Liver (tissue), 9 donors: Measurements from ENCODE around the gene EMP3. TPM values are rescaled to one million over a fixed set of nuclear protein-coding genes. Genes with fewer than 3 reads are reported as not detected.

ENCODE experiments used
- DNase-seq: peaks from one replicate; pipeline ENCODE4 v3.0.0-alpha.2; 2017; ENCODE audit warnings: low spot score
- H3K27ac ChIP-seq, 2 donors: one replicate each; pipeline ENCODE4 v1.7.0; 2013; ENCODE audit warnings: inconsistent platforms in 2 of 2, low read length in 2 of 2, control low read depth in 1 of 2, low read depth in 1 of 2, mild to moderate bottlenecking in 1 of 2
- H3K27me3 ChIP-seq, 4 donors: one replicate each; pipeline versions ENCODE4 v1.6.1 to v1.7.0; 2013; ENCODE audit warnings: low read length in 3 of 4, inconsistent platforms in 1 of 4, mild to moderate bottlenecking in 1 of 4, moderate library complexity in 1 of 4; ENCODE audit not compliant: control insufficient read depth in 4 of 4, insufficient read depth in 4 of 4
- H3K36me3 ChIP-seq, 4 donors: one replicate each; pipeline versions ENCODE4 v1.6.1 to v1.7.0; 2013; ENCODE audit warnings: low read length in 3 of 4, mild to moderate bottlenecking in 3 of 4, low read depth in 1 of 4, moderate library complexity in 1 of 4; ENCODE audit not compliant: control insufficient read depth in 4 of 4, insufficient read depth in 3 of 4
- H3K4me1 ChIP-seq, 4 donors: one replicate each; pipeline versions ENCODE4 v1.6.1 to v1.7.0; 2013; ENCODE audit warnings: low read length in 3 of 4, mild to moderate bottlenecking in 3 of 4, moderate library complexity in 1 of 4; ENCODE audit not compliant: control insufficient read depth in 4 of 4, insufficient read depth in 4 of 4
- H3K4me3 ChIP-seq, 3 donors: one replicate each; pipeline versions ENCODE4 v1.6.1 to v1.7.0; 2013; ENCODE audit warnings: low read length in 3 of 3, control low read depth in 1 of 3, low read depth in 1 of 3, mild to moderate bottlenecking in 1 of 3
- H3K9ac ChIP-seq, 2 donors: one replicate each; pipeline ENCODE4 v1.7.0; 2013; ENCODE audit warnings: low read length in 2 of 2, mild to moderate bottlenecking in 2 of 2, moderate library complexity in 2 of 2, control low read depth in 1 of 2, low read depth in 1 of 2
- H3K9me3 ChIP-seq, 4 donors: one replicate each; pipeline versions ENCODE4 v1.6.1 to v1.7.0; 2013; ENCODE audit warnings: low read length in 3 of 4; ENCODE audit not compliant: control insufficient read depth in 4 of 4
- GABPA ChIP-seq, 2 donors: IDR thresholded peaks in 1 of 2; conservative IDR thresholded peaks in 1 of 2; 2 replicates each; pipeline ENCODE4 v1.6.1; 2016; ENCODE audit warnings: antibody characterized with exemption in 2 of 2, mild to moderate bottlenecking in 1 of 2, moderate library complexity in 1 of 2
- HNF4A ChIP-seq, 2 donors: conservative IDR thresholded peaks; 2 replicates each; pipeline ENCODE4 v1.6.1; 2016; ENCODE audit warnings: antibody characterized with exemption in 2 of 2, mild to moderate bottlenecking in 2 of 2
- MAX ChIP-seq: IDR thresholded peaks from 2 replicates; pipeline ENCODE4 v1.6.1; 2016; ENCODE audit warnings: antibody characterized with exemption
- NR2F2 ChIP-seq: IDR thresholded peaks from 2 replicates; pipeline ENCODE4 v1.6.1; 2016; ENCODE audit warnings: antibody characterized with exemption
- RAD21 ChIP-seq, 2 donors: IDR thresholded peaks; 2 replicates each; pipeline ENCODE4 v1.6.1; 2016; ENCODE audit warnings: antibody characterized with exemption in 2 of 2, mild to moderate bottlenecking in 2 of 2
- RXRA ChIP-seq, 2 donors: IDR thresholded peaks; 2 replicates each; pipeline ENCODE4 v1.6.1; 2017 to 2018; ENCODE audit warnings: antibody characterized with exemption in 2 of 2, mild to moderate bottlenecking in 1 of 2
- SP1 ChIP-seq: IDR thresholded peaks from 2 replicates; pipeline ENCODE4 v1.6.1; 2018; ENCODE audit warnings: antibody characterized with exemption, mild to moderate bottlenecking
- TAF1 ChIP-seq: conservative IDR thresholded peaks from 2 replicates; pipeline ENCODE4 v1.6.1; 2016; ENCODE audit warnings: antibody characterized with exemption, mild to moderate bottlenecking
- WGBS: extraction: QIAGEN DNeasy Blood & Tissue Kit; methylation state at CpG from one replicate; pipeline ENCODE4 v1.1.7; 2013; 5-methylcytosine and 5-hydroxymethylcytosine counted together
- polyA plus RNA-seq, 2 donors: library from polyadenylated mRNA; stranded (reverse) in 1 of 2; unstranded in 1 of 2; fragments of 200-250 nt in 1 of 2; fragments of >200 nt in 1 of 2; fragmentation: Nextera tagmentation in 1 of 2; extraction: Ambion mirVana in 1 of 2; gene quantifications; one replicate each; pipeline versions ENCODE4 v1.2.1 to v1.2.3, GENCODE V29; 2013 to 2015
- total RNA-seq, 2 donors: library from RNA; depleted of rRNA; stranded (reverse); fragments of >200 nt; gene quantifications; one replicate each; pipeline ENCODE4 v1.2.3, GENCODE V29; 2014
- donor health status: healthy.
- donor health status: healthy.
- donor health status: healthy.
- donor health status: healthy.
- donor health status: healthy.

EMP3 gene
- total and polyA plus RNA-seq, 4 donors: 4.5 to 16.6 (median 11.7) TPM

- Histone ChIP-seq H3K9me3 (peaks cover 5 to 11% (median 7%) of the 10 kb centered on the region in 4 donors), H3K27me3 (no peaks in the 10 kb centered on the region), H3K36me3 (peaks cover 0 to 3% (median 0%) of the 10 kb centered on the region in 4 donors), H3K27ac (no peak overlapping the region), H3K4me3 (no peak overlapping the region), H3K9ac (no peak overlapping the region), H3K4me1 (no peaks in the 10 kb centered on the region)
- no peak for DNase-seq
- 91% methylated on average over 7 of the region's 7 CpGs for WGBS
- no peak for TF ChIP-seq GABPA (IDR thresholded peaks at IDR 0.05 in 1 of 2, conservative IDR thresholded peaks at IDR 0.05 in 1 of 2)
These were observed 41.4 kb upstream of the EMP3 start for GRCh38 chr19:48283908-48284307.

DNA sequence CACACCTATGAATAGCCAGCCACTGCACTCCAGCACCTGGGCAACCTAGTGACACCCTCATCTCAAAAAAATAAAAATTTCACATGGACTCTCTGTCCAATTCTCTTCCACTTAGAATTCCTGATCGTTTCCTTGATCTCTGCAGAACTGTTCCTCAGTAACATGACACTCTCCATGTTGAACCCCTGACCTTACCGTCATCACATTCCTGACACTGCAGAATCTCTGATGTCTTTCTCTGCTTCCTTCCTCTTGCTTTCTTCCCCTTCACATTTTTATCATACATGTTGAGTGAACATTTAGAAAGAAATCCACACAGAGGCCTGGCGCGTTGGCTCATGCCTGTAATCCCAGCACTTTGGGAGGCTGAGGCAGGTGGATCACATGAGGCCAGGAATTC is 40.5 kb upstream of the EMP3 start:
- TF ChIP-seq MAX (no peak), SP1 (no peak), NR2F2 (no peak), RXRA (IDR thresholded peaks at IDR 0.05) (no peak)
- no peak for DNase-seq
- H3K9ac ChIP-seq: no peak overlapping the region
- no peaks in the 10 kb centered on the region for H3K27me3 ChIP-seq
- no peaks in the 10 kb centered on the region for H3K4me1 ChIP-seq
- no peak overlapping the region for H3K4me3 ChIP-seq
- no peak overlapping the region for H3K27ac ChIP-seq
- peaks cover 5 to 11% (median 7%) of the 10 kb centered on the region in 4 donors for H3K9me3 ChIP-seq
- WGBS: 70% methylated on average over 4 of the region's 4 CpGs
- peaks cover 0 to 3% (median 0%) of the 10 kb centered on the region in 4 donors for H3K36me3 ChIP-seq

DNA sequence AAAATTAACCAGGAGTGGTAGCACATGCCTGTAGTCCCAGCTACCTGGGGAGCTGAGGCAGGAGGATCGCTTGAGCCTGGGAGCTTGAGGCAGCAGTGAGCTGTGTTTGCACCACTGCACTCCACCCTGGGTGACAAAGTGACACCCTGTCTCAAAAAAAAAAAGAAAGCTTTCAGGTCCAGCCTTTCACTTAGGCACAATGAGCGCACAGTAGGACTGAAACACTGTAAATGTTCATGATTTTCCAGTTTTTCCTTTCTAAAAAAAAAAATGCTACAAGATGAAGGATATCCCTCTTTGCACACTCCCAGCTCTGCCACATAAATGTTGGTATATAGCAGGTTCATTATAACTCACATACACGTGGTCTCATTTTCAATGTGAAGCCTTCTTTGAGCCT is 37.6 kb upstream of the EMP3 start:
- WGBS: 78% methylated on average over 3 of the region's 3 CpGs
- H3K9me3 ChIP-seq: peaks cover 5 to 11% (median 7%) of the 10 kb centered on the region in 4 donors
- H3K27ac ChIP-seq: no peak overlapping the region
- peaks cover 0 to 5% (median 0%) of the 10 kb centered on the region in 4 donors for H3K27me3 ChIP-seq
- no peak for DNase-seq
- no peak overlapping the region for H3K4me3 ChIP-seq
- H3K9ac ChIP-seq: no peak overlapping the region
- H3K36me3 ChIP-seq: peaks cover 0 to 3% (median 0%) of the 10 kb centered on the region in 4 donors
- H3K4me1 ChIP-seq: peaks cover 2 to 8% (median 6%) of the 10 kb centered on the region in 4 donors
- no peak for TF ChIP-seq RAD21 (IDR thresholded peaks at IDR 0.05)

DNA sequence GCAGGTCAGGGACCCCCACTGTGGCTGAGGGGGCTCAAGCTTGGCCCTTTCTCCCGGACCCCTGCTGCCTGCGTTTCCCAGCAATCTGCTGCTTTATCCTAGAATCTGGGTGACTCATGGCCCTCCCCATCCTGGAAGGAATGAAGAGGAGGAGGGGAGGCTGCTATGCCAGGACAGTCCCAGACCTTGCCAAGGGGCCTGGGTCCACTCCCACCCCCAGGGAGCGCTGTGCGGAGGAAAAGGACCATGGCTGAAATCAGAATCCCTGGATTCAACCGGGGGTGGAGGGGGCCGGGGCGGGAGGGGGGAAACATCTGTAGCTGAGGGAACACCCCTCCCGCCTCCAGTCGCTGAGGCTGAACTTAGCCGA is 35.0 kb upstream of the EMP3 start:
- 18% methylated on average over 10 of the region's 10 CpGs for WGBS
- H3K4me1 ChIP-seq: peaks cover 2 to 8% (median 6%) of the 10 kb centered on the region in 4 donors
- H3K27me3 ChIP-seq: peaks cover 0 to 6% (median 0%) of the 10 kb centered on the region in 4 donors
- H3K36me3 ChIP-seq: no peaks in the 10 kb centered on the region
- H3K9me3 ChIP-seq: peaks cover 0 to 6% (median 4%) of the 10 kb centered on the region in 4 donors
- no peak overlapping the region for H3K27ac ChIP-seq
- no peak for DNase-seq
- no peak for TF ChIP-seq RXRA (IDR thresholded peaks at IDR 0.05)
- no peak for TF ChIP-seq HNF4A (conservative IDR thresholded peaks at IDR 0.05)
- no peak for TF ChIP-seq GABPA (IDR thresholded peaks at IDR 0.05 in 1 of 2, conservative IDR thresholded peaks at IDR 0.05 in 1 of 2)
- TF ChIP-seq RAD21 (IDR thresholded peaks at IDR 0.05): no peak
- no peak for TF ChIP-seq TAF1
- no peak overlapping the region for H3K4me3 ChIP-seq
- no peak overlapping the region for H3K9ac ChIP-seq
